ENCODE results near the gene SLC13A2. TPM values are rescaled to one million over a fixed set of nuclear protein-coding genes. Genes with fewer than 3 reads are reported as not detected.

The SLC13A2 gene
- total and polyA plus RNA-seq, 9 of the 15 experiments (the other 6 are each of a cell fraction or from before 2014, with no cell fraction given) = 0.13 TPM; not detected in 8

GRCh38 chr17:28471531-28472342, 1.7 kb upstream of the SLC13A2 start:
- no peaks in the 10 kb centered on the region for H3K36me3 ChIP-seq (ENCODE audit: control insufficient read depth, insufficient read depth, low read length)
- H4K20me1 ChIP-seq (replicated peaks; ENCODE audit: control insufficient read depth, insufficient read depth, low read length) = peaks cover 16% of the 10 kb centered on the region; the same call in 1 of the 2 replicates
- no peak for TF ChIP-seq ZNF436 (CRISPR knock-in tag; IDR thresholded peaks at IDR 0.05)
- no peak for TF ChIP-seq ZNF75A (CRISPR knock-in tag; IDR thresholded peaks at IDR 0.05)
- no peak for TF ChIP-seq CBX2 (IDR thresholded peaks at IDR 0.05; ENCODE audit: insufficient read depth, low read length, poor library complexity, severe bottlenecking)
- TF ChIP-seq ZSCAN29 (IDR thresholded peaks at IDR 0.05) = no peak
- TF ChIP-seq CBX3 (IDR thresholded peaks at IDR 0.05; ENCODE audit: borderline replicate concordance in 1 of 2, low read length in 2 of 2) = no peak
- no peak for TF ChIP-seq RFX7 (CRISPR knock-in tag; IDR thresholded peaks at IDR 0.05)
- TF ChIP-seq TCF7L2 (IDR thresholded peaks at IDR 0.05; ENCODE audit: low read depth, low read length) = no peak
- DNase-seq (ENCODE audit: extremely low read depth in 1 of 4, low spot score in 3 of 4) = no peak
- H3K9ac ChIP-seq (ENCODE audit: insufficient read depth in 1 of 2, low read depth in 2 of 2, low read length in 2 of 2) = no peak overlapping the region
- peaks cover 30 to 70% of the 10 kb centered on the region in 2 experiments; a peak in 4 of 5 replicates for H3K27me3 ChIP-seq (ENCODE audit: control insufficient read depth in 2 of 2, insufficient read depth in 2 of 2, low read length in 2 of 2)
- no peak overlapping the region for H3K27ac ChIP-seq (ENCODE audit: extremely low read depth, low read depth, low read length)
- no peak overlapping the region for H2AFZ ChIP-seq (ENCODE audit: low read depth, low read length)
- no TSS peak for BruUV-seq (replicated peaks)
- no peak for ATAC-seq
- CTCF ChIA-PET (ENCODE audit: low intra/inter-chr PET ratio) = no interaction called here
- FAIRE-seq = no peak
- H3K4me1 ChIP-seq (replicated peaks in 1 of 2; ENCODE audit: control insufficient read depth in 2 of 2, insufficient read depth in 2 of 2, low read length in 2 of 2) = peaks cover 5 to 13% of the 10 kb centered on the region in 2 experiments; a peak in 4 of 5 replicates
- WGBS (ENCODE audit: insufficient coverage, low coverage, missing lambda C conversion rate) = 4% methylated on average over 15 of the region's 15 CpGs
- H3K4me3 ChIP-seq = no peak overlapping the region
- intact Hi-C loops (cut with micrococcal nuclease) (no loop called here), in situ Hi-C loops (cut with MboI) (no loop called here)
- no peaks in the 10 kb centered on the region for H3K9me3 ChIP-seq (replicated peaks; ENCODE audit: control insufficient read depth, insufficient read depth, low read depth, low read length)
- H3K79me2 ChIP-seq (ENCODE audit: control insufficient read depth, insufficient read depth, low read length) = no peaks in the 10 kb centered on the region
- H3K9me1 ChIP-seq (ENCODE audit: control insufficient read depth, insufficient read depth, low read length) = no peaks in the 10 kb centered on the region
- no peak overlapping the region for H3K4me2 ChIP-seq (ENCODE audit: insufficient read depth, low read length)
- POLR2A ChIA-PET = no interaction called here
